NCI-H1436 (cell line): Measurements from ENCODE around the gene S100A12.

Experiments used
- DNase-seq: peaks from one replicate; lab custom pipeline; 2025; lab: John Stamatoyannopoulos, UW

Gene S100A12

DNA sequence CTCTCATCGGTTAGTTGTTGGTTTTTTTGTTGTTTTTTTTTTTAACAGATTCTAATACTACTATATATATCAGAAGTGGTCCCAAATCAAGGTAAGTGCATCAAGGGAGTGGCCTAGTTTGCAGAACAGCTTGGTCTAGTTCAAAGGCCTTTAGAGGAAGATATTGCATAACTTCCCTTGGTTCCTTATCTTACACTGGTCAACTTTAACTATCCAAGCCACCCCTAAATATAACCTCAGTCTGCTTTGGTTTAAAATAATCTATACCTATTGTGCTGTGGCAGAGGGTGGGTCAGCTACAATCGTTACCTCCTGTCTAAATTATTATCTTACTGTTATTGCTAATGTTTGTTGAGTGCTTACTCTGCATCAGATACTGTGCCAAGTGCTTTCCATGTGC, 6.9 kb downstream of the S100A12 start:
- no peak for DNase-seq

DNA sequence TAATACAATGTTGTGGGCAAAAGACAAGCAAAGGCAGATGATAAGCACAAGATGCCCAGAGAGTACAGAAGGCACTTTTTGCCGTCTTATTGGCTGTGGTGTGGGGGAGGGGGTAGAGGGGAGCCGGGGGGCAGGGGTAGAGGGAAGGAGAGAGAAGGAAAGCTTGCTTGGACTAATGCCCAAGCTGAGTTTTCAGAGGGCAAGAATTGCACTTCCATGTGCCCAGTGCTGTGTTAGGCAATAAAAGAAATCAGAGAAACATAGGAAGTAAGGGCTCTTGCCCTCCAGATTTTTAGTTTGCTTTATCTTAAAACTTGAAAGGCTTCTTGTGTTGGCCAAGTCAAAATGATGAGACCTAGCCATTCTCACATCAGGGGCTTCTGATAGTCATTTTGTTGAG, 8.3 kb downstream of the S100A12 start:
- DNase-seq: no peak

DNA sequence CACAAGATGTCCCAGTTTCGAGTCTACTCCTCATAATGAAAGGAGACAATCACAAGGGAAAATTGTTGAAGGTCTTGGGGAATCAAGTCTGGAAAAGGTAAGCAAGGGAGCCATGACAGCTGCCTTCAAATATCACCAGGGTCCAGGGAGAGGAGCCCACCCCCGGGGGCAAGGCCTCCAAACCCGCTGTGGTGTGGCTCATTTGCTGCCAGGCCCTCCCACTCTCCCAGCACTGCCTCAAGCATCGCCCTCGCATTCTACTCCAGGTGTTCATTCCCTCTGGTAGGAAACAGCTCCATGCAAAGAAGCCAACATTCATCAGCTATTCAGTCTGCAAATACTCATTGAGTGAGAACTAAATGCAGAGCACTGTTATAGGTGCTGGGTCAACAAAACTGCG, 9.2 kb downstream of the S100A12 start:
- DNase-seq: no peak

DNA sequence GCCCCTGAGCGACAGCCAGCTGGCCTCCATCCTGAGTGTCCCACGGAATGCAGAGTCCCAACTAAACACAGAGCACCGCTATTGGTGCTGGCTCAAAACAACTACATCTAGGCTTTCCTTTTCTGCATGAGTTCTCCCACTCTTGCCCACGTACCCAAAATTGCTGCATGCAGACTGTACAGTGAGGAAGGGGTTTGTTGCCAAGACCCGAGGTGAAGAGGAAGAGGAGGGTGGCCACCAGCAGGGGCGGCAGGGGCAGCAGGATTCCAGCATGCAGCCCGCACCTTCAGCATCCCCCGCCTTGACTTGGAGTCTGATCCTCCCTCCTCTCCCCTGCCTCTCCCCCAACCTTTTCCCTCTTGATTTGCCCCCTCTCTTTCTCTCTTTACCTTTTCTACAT, 9.7 kb downstream of the S100A12 start:
- no peak for DNase-seq

DNA sequence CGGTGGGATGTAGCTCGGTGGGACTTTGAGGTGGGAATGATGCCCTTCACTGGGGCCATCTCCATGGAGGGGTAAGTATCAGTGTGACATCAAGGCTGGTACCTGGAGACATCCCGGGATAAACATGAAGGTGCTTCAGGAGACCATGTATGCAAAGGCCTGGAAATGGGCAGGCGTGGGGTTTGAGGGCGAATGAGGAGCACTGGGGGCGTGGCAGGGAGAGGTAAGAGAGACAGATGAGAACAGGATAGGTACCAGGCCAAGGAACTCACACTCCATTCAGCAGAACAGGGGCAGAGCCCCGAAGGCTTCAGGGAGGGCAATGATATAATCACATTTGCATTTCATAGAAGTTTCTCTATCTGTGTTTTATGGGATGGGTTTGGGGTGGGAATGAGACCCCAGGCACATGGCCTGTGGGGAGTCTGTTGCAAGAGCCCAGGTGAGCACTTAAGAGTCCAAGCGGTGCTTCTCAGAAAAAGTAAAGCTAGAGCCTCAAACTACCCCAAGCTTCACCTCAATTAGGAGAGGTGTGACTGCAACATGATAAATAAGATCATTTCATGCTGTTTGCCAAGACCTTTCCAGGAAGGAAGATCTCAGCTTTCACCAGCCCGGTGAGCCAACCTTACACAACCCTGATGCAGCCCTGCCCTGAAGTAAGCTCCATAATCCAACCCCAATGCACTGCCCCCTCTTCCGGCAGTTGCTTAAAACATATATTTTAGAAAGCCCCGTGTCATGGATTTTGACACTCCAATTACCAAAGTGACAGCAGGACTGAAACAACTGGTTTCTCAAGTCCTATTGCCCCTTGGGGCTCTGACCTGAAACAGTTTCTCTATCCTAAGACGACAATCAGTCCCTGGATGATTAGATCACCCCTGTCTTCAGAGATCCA, 10.4 kb downstream of the S100A12 start:
- no peak for DNase-seq

DNA sequence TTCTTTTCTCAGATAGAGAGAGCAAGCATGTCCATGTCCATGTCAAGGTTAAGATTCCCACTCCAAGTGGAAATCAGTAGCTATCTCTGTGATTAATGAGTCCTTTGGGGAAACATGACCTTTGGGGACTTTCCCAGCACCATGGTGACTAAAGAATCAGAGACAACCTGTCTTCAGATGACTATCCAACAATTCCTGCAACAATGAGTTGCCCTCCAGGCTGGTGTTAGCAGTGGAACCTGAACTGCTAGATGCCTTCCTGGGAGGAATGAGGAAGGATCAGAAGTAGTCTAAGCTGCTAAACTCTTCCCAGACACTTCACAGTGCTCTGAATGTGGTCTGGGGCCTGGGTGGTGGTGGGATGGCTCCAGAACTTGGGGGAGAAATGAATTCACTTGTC, 11.3 kb downstream of the S100A12 start:
- DNase-seq: no peak

DNA sequence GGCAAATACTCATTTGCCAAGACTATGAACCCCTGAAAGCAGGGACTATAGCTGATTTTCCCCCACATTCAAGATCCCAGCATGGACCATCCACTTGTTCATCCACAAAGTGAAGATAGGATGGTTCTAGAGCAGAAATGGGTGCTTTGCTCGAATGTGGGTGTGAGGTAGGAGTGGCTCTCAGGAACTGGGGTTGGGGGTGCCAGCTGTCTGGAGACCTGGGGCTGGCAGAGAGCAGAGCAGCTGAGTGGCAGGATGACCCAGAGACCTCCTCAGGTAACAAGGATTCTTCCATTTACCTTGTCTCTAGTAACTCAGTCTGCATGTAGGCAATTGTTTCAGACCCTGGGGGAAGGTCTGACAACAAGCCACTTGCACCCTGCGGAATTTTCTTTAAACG, 11.8 kb downstream of the S100A12 start:
- no peak for DNase-seq

DNA sequence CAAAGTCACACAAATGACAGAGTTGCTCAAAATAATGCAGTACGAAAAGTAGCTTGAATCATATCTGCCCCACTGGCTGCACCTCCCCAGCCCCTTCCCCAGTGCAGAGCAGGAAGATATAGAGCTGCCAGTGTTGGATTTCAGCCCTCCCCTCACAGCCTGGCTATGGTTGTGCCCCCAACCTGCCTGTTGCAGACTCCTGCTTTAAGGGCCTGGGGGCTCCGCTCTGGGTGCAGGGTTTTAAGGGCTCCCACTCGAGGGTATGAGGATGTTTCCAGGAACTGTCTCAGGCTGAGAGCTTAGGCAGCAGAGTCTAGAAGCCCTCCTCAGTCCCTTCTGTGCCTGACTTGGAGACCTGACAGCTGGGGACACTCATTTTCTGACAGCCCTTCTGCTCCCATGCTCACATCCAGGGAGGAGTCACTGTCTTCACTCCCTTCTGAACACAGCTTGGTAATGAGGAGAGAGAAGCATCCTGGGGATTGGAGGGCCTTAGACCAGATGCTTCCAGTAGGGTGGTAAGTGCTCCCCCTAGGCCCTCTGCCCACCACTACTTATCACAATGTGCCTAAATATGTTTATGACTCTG, 13.1 kb downstream of the S100A12 start:
- DNase-seq: no peak

DNA sequence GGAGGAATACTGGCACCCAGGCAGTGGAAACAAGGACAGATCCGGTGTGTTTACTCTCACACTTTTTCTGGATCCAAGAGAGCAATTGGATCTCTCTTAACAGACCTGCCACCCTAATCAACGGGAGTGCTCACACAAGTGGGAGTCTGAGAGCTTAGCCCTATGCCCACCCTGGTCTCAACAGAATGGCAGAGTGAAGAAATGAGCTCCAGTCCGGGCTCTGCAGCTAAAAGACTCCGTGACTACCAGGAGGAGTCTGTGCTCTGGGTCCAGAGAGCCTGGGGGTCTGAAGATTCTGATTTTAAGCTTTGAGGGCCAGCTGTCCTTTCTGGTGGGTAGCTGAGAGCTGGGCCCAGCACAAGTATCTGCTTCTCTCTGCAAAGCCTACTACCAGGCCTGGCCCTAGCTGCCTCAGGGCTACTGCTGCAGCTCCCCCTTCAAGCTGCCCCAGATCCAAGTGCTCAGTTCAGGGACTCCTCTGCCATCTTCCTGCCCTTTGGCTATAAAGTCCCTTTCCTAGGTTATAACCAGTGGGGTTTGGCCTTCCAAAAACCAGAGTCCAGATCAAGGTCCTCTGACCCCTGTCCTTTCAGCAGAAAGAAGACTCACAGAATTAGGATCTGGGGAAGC, 13.8 kb downstream of the S100A12 start:
- DNase-seq: no peak

DNA sequence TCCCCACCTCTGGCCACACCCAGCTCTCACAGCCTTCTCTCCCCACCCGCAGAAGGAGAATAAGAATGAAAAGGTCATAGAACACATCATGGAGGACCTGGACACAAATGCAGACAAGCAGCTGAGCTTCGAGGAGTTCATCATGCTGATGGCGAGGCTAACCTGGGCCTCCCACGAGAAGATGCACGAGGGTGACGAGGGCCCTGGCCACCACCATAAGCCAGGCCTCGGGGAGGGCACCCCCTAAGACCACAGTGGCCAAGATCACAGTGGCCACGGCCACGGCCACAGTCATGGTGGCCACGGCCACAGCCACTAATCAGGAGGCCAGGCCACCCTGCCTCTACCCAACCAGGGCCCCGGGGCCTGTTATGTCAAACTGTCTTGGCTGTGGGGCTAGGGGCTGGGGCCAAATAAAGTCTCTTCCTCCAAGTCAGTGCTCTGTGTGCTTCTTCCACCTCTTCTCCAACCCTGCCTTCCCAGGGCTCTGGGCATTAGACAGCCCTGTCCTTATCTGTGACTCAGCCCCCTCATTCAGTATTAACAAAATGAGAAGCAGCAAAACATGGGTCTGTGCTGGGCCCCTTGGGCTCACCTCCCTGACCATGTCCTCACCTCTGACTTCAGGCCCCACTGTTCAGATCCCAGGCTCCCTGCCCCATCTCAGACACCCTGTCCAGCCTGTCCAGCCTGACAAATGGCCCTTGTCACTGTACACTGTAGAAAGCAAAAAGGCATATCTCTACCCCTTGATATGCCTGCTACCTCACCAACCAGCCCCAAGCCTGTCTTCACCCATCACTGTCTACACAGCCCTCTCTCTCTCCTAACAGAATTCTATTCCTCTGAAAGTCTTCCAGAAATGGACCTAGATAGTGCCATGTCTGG, 14.6 kb downstream of the S100A12 start:
- DNase-seq: no peak

DNA sequence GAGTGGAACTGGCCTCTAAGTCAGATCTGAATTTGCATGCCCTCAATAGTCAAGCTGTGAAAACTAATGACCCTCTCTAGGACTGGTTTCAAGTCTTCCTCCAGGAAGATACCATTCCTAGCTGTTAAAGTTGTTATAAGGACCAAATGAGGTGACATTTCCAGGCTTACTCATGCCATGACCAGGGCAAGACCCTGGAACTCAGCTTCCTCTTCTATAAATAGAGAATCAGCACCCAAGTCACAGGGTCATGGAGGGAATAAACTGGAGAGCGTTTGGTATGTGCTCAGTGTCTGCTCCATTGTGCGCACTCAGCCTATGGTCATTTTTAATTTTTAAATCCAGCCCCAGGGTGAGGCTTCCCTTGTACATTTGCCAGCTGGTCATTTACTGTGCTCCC, 15.2 kb downstream of the S100A12 start:
- DNase-seq: no peak

DNA sequence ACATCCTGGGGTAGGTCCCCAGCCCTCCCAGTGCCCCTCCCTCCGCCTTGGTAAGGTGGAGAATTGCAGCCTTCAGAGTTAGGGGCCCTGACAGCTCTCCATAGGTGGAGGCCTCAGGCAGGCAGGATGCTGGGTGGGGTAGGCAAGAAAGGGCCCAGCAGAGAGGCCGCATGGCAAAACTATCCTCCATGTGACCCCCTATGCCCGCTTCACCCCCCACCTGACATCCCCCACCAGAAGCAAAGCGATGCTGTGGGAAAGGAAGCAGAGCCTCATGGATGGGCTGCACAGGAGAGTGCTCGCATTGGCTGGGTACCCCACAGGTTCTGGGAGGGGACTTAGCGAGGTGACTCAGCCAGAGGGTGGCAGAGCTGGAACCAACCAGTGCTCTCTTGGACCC, 16.2 kb downstream of the S100A12 start:
- no peak for DNase-seq

DNA sequence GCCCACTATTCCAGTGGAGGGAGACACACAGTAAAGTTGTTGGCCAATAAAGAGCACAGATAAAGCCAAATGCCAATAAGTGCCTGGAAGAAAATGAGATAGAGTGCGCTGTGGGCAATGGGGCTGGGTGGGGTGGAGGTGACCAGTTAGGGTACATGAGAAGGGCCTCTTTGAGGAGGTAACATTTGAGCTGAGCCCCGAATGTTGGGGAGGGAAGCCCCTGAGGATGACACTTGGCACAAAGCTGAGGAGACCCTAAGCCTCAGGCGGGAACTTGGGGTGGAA, 16.8 kb downstream of the S100A12 start:
- DNase-seq: no peak

DNA sequence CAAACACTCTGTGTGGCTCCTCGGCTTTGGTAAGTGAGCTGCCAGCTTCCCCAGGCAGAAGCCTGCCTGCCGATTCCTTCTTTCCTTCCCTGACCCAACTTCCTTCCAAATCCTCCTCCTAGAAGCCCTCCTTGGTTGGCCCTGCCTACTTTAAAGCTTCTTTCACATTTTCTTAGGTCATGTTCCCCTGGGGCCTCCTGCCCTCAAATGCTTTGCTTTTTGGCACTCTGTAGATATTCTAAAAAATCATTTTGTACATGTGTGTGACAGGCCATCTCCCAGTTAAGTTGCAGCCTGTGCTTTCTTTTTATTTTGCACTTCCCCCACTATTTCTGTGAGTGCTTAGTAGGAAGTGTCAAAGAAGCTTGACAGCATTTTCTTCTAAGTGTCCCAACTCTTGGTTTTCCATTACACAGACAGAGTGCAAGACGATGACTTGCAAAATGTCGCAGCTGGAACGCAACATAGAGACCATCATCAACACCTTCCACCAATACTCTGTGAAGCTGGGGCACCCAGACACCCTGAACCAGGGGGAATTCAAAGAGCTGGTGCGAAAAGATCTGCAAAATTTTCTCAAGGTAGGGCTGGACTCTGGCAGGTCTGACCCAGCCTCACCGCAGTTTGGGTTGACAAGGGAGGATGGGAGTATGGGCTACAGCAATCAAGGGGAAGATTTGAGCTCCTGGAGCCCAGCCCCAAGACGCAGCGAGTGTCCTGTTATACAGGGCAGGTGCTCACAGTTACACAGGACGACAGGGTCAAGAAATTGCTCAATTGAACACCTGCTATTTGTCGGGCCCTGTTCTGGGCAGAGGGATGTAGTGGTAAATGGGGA, 17.3 kb downstream of the S100A12 start, which contains the start of gene S100A9:
Gene S100A9 (plus strand): TSS at position 2 of the 838 bp plus-strand sequence. CDS start 430 bp downstream, at position 432.
- DNase-seq: no peak

DNA sequence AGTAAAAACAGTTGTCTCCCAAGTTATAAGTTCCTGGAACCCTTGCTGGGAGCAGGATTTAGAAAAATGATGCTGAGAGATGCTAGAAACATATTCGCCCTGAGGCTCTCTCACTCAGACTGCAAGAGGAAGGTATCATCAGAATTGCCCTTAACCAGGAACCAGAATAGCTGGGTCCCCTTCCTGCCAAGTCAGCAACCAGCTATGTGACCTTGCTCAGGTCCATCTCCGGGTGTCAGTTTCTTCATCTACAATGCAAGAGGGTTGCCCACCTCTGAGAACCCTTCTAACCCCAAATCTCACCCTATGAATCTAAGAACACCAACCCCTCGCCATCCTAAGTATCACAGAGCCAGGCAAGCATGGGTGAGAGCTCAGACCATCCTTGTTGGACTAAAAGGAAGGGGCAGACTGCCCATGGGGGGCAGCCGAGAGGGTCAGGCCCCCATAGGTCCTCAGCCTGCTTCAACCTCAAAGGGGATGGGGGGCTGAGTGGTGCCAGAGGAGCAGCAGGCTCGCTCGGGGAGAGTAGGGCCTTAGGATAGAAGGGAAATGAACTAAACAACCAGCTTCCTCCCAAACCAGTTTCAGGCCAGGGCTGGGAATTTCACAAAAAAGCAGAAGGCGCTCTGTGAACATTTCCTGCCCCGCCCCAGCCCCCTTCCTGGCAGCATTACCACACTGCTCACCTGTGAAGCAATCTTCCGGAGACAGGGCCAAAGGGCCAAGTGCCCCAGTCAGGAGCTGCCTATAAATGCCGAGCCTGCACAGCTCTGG, 18.2 kb downstream of the S100A12 start:
- no peak for DNase-seq

DNA sequence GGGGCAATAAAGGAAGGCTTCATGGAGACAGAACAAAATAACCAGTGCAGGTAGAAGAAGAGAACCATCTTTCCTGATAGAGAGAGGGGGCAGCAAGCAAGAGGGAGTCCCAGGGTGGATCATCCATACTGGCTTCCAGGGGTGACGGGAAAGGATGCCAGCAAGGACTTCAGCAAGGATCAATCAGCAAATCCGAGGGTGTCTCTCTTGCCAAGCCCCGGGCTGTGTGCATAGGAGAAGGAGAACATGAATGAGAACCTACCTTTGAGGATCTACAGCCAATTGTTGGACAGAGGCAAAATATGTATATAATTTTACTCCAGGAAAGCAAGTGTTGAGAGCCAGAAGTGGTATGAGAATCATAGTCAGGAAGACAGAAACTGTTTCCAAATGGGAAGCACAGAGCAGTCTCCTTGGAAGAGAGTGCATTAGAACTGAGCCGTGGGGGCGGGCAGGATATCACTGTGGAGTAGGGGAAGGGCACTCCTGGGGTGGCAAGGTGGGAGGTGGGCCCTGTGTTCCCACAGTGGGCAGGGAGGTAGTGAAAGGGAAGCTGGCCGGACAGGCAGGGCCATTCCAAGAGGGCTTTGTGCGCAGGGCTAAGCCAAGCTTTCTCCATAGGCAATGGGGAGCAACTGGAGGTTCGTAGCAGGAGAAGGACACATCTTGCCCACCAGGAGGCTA, 18.9 kb downstream of the S100A12 start:
- no peak for DNase-seq

DNA sequence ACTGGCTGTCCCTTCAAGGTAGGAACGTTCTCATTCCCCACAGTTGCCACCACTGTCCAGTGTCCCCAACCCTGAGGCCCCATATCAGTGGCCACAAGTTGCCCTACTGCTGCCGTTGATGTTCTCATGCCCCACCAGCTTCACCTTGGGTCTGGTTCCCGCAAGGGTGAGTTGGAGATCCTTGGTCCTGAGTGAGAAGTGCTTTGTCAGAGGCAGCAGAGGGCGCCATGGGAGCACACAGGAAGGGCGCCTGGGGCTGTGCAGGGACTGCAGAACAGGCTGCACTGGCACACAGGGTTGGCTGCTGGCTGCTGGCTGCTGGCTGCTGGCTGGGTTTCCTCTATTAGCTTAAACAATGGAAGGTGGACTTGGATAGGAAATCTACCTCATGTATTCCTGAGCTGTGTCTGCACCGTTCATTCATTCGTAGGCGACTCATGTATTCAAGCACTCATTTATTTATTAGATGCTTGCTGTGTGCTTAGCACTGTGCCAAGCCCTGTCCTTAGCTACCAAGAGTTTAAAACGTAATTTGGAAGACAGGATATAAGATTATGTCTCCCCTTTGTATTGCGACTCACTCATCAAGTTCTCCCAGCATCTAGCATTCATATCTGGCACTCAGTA, 19.9 kb downstream of the S100A12 start:
- DNase-seq: peak; percentile 14

DNA sequence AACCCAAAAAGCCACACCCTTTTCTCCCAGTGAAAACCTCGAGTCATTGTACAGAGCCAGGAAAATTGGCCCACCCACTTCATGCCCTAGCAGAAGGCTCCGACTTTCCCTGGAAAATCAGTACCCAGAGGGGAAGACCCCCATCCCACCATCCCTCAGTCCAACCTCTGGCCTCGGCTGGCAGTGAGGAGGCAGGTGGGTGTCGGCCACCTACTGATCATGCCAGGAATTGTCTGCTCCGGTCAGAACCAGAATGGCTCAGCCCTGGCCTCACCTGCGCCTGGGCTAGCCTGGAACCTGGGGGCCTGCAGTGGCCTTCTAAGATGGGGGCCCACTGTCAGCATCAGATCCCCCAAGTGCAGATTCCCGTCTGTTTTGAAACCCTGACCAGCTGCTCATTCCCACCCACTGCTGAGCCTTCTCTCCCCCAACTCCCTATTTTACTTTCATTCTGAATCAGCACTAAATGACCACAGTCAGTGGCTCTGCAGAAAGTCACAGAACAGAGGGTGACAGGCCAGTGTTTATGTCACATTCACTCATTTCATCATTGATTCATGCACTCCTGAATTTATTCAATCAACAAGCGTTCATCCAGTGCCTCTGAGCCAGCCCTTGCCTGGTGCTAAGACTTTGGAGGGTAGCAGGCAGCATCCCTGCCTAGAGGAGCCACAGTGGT, 20.8 kb downstream of the S100A12 start:
- DNase-seq: no peak
